Measurements from ENCODE around the gene RXRA. TPM values are rescaled to one million over a fixed set of nuclear protein-coding genes. Genes with fewer than 3 reads are reported as not detected.

RXRA gene
- total and polyA plus RNA-seq, 2 of the 4 experiments (the other 2 are of a cell fraction), result 7.5 to 17.9 TPM

GRCh38 chr9:134332266-134332665, 6.0 kb downstream of the RXRA start:
- Histone ChIP-seq H2AFZ (replicated peaks; ENCODE audit: low read length, poor library complexity) (no peak overlapping the region), H4K5ac (ENCODE audit: low read depth, low read length) (no peak overlapping the region), H2BK15ac (ENCODE audit: low read depth, low read length) (no peak overlapping the region), H3K4me3 (ENCODE audit: insufficient read depth, low read depth, low read length) (no peak overlapping the region), H3K4me2 (ENCODE audit: low read depth, low read length) (no peak overlapping the region), H2AK5ac (ENCODE audit: low read depth, low read length) (no peak overlapping the region; the same call in 1 of the 2 replicates), H4K20me1 (ENCODE audit: insufficient read depth, low read length) (peaks cover 100% of the 10 kb centered on the region), H3K9ac (ENCODE audit: low read depth, low read length) (no peak overlapping the region), H2BK20ac (ENCODE audit: low read depth, low read length) (no peak overlapping the region), H3K9me3 (ENCODE audit: control insufficient read depth, insufficient read depth, low read length) (no peaks in the 10 kb centered on the region), H3K9me1 (ENCODE audit: insufficient read depth, low read length) (peaks cover 36% of the 10 kb centered on the region), H3K56ac (ENCODE audit: extremely low read depth, insufficient read depth, low read length) (no peak overlapping the region), H3K23ac (ENCODE audit: low read depth, low read length) (no peak overlapping the region), H3K27me3 (ENCODE audit: control insufficient read depth, insufficient read depth, low read length) (no peaks in the 10 kb centered on the region), H3K4me1 (ENCODE audit: control insufficient read depth, insufficient read depth, low read length) (peaks cover 51% of the 10 kb centered on the region), H3K18ac (ENCODE audit: low read depth, low read length) (no peak overlapping the region), H3K36me3 (ENCODE audit: control insufficient read depth, insufficient read depth, low read length) (peaks cover 2% of the 10 kb centered on the region; the same call in 1 of the 2 replicates), H2AK9ac (replicated peaks; ENCODE audit: low read depth, low read length, poor library complexity) (peak overlapping the region; percentile 31), H4K8ac (ENCODE audit: low read depth in 2 of 2, low read length in 2 of 2) (no peak overlapping the region), H3K4ac (ENCODE audit: low read depth, low read length) (no peak overlapping the region), H3K27ac (ENCODE audit: insufficient read depth, low read length) (no peak overlapping the region), H3K79me1 (ENCODE audit: low read depth in 1 of 2, low read length in 2 of 2) (peaks cover 0 to 99% of the 10 kb centered on the region in 2 experiments; a peak in 3 of 4 replicates), H3K14ac (replicated peaks; ENCODE audit: low read depth, low read length) (no peak overlapping the region), H2BK5ac (ENCODE audit: low read depth, low read length, poor library complexity, severe bottlenecking) (no peak overlapping the region), H4K91ac (ENCODE audit: insufficient read depth, low read depth, low read length) (no peak overlapping the region), H2BK120ac (ENCODE audit: low read depth, low read length) (no peak overlapping the region)
- intact Hi-C loops (cut with micrococcal nuclease) (no loop called here), in situ Hi-C loops (cut with MboI; ENCODE audit: low sequenced_read_pairs) (loop anchor here (5.0 kb wide), 1 partner anchor 95 kb away; no protein-coding TSS in a partner anchor), dilution Hi-C loops (cut with HindIII; ENCODE audit: low sequenced_read_pairs, unreplicated experiment) (no loop called here)
- WGBS, 2 experiments (ENCODE audit: extremely low coverage in 2 of 2, insufficient read length in 1 of 2), result 87% methylated on average over 9 of the region's 13 CpGs; no CpG with 5 or more reads in 1 of the 2 experiments
- no peak for TF ChIP-seq SMC3 (IDR thresholded peaks at IDR 0.05; ENCODE audit: low read depth, low read length)
- TF ChIP-seq CTCF (conservative IDR thresholded peaks at IDR 0.05; ENCODE audit: low read depth, low read length), result no peak
- no peak for TF ChIP-seq MXI1 (IDR thresholded peaks at IDR 0.05; ENCODE audit: borderline replicate concordance, low read depth, low read length)
- TF ChIP-seq MAFK (IDR thresholded peaks at IDR 0.05; ENCODE audit: low read depth, low read length), result no peak
- no peak for TF ChIP-seq CHD1 (IDR thresholded peaks at IDR 0.05; ENCODE audit: low read depth, low read length)
- TF ChIP-seq NFE2L2 (IDR thresholded peaks at IDR 0.05; ENCODE audit: low read depth, low read length), result no peak
- no peak for TF ChIP-seq MAZ (IDR thresholded peaks at IDR 0.05; ENCODE audit: borderline replicate concordance, low read depth, low read length)
- no peak for TF ChIP-seq BHLHE40 (IDR thresholded peaks at IDR 0.05; ENCODE audit: low read depth, low read length)
- TF ChIP-seq ELK1 (IDR thresholded peaks at IDR 0.05; ENCODE audit: borderline replicate concordance, low read depth, low read length), result no peak
- no peak for TF ChIP-seq FOS (IDR thresholded peaks at IDR 0.05; ENCODE audit: low read depth, low read length)
- no peak for TF ChIP-seq USF2 (IDR thresholded peaks at IDR 0.05; ENCODE audit: low read depth, low read length)
- TF ChIP-seq RCOR1 (IDR thresholded peaks at IDR 0.05; ENCODE audit: insufficient replicate concordance, low read length), result no peak
- TF ChIP-seq CEBPB (IDR thresholded peaks at IDR 0.05; ENCODE audit: low read depth, low read length), result no peak
- no peak for TF ChIP-seq RAD21 (IDR thresholded peaks at IDR 0.05; ENCODE audit: low read length)
- no peak for TF ChIP-seq RFX5 (IDR thresholded peaks at IDR 0.05; ENCODE audit: low read depth, low read length)
- no peak for TF ChIP-seq POLR2A (IDR thresholded peaks at IDR 0.05; ENCODE audit: low read depth, low read length)
- ChIA-PET CTCF (no interaction called here), POLR2A (ENCODE audit: unreplicated experiment) (no interaction called here)
- ATAC-seq (ENCODE audit: low read depth) (no peak), DNase-seq (no peak)
- no TSS peak for BruUV-seq (replicated peaks)
